Thyroid gland (tissue), 4 donors: ENCODE measurements around the gene EIF2S3. TPM values are rescaled to one million over a fixed set of nuclear protein-coding genes. Genes with fewer than 3 reads are reported as not detected.

Source experiments
- DNase-seq, 2 donors: peaks; one replicate each; pipeline ENCODE4 v3.0.0-alpha.2; 2019
- H3K27ac ChIP-seq, 3 donors: fragments of 200-600 bp; sonication (generic); 1 replicate in 2 of 3; 2 replicates in 1 of 3; pipeline ENCODE4 v1.5.1; 2016 to 2019; ENCODE audit warnings: mild to moderate bottlenecking in 1 of 3, moderate library complexity in 1 of 3
- H3K27me3 ChIP-seq: fragments of 200-600 bp; sonication (generic); one replicate; pipeline ENCODE4 v1.5.1; 2019
- H3K36me3 ChIP-seq, 2 donors: fragments of 200-600 bp; sonication (generic); one replicate each; pipeline ENCODE4 v1.5.1; 2016 to 2019
- H3K4me1 ChIP-seq, 2 donors: fragments of 200-600 bp; sonication (generic); one replicate each; pipeline ENCODE4 v1.5.1; 2017 to 2019
- H3K4me3 ChIP-seq, 3 donors: fragments of 200-600 bp; sonication (generic); replicated peaks in 1 of 3; 1 replicate in 2 of 3; 2 replicates in 1 of 3; pipeline ENCODE4 v1.5.1; 2016; ENCODE audit warnings: mild to moderate bottlenecking in 1 of 3
- H3K9me3 ChIP-seq: fragments of 200-600 bp; sonication (generic); one replicate; pipeline ENCODE4 v1.5.1; 2017
- CTCF ChIP-seq, 6 experiments: fragments of 200-600 bp in 3 of 6; fragments of 450-650 bp in 3 of 6; sonication (generic) in 3 of 6; IDR thresholded peaks; one replicate each; pipeline ENCODE4 v1.5.1; 2016 to 2019; ENCODE audit warnings: antibody characterized with exemption in 6 of 6, mild to moderate bottlenecking in 2 of 6, inconsistent platforms in 1 of 6, moderate library complexity in 1 of 6
- POLR2A ChIP-seq, 2 donors: fragments of 450-650 bp; IDR thresholded peaks; one replicate each; pipeline ENCODE4 v1.6.1; 2017; ENCODE audit warnings: antibody characterized with exemption in 2 of 2, mild to moderate bottlenecking in 2 of 2, moderate library complexity in 1 of 2
- WGBS, 2 donors: methylation state at CpG; one replicate each; pipeline ENCODE4 v1.1.5; 2017; 5-methylcytosine and 5-hydroxymethylcytosine counted together
- intact Hi-C: fragments of 100-400 bp; cut with DNase I; formaldehyde crosslinking; loops from one replicate; pipeline ENCODE4 v1.15.1; 2023
- total RNA-seq, 4 donors: library from RNA; depleted of rRNA; stranded (reverse); fragments of >200 nt; gene quantifications; one replicate each; pipeline ENCODE4 v1.2.3, GENCODE V29; 2016

EIF2S3 gene
- total RNA-seq, 4 donors from 2014 or later = 115 to 176 (median 138) TPM

DNA sequence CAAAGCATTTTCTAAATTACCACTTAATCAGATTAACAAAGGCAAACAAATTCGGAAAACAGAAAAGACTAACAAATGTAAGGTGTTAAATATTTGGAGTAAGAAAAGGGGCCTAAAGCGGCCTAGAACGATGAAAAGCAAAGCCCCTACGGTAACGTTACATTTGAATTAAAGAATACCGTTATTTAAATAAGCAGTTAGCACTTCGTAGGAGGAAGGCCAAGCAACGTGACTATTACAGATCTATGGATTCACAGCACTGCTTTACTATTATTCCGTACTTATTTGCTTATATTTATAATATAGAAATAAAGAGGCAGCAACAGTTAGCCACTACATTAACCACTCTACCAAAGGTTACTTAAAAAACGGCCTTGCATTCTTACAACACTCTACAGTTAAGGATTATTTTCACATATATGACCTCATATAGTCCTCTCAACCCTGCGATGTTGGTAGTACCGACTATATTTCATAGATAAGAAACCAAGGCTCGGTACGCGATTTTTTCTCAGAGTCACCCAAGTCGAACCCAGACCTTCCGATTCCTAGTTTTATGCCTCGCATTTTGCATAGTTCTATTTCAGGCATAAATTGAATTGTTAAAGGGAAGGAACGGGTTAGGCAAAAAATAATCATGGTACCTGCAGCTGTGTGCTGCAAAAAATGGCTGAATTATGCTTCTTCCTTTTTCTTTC lies 30.6 kb upstream of the EIF2S3 start:
- intact Hi-C loops = no loop called here
- no peak for DNase-seq
- WGBS, 2 donors = 2 to 3% methylated on average over 19 of the region's 19 CpGs
- Histone ChIP-seq H3K4me1 (peaks cover 0 to 4% of the 10 kb centered on the region in 2 donors), H3K9me3 (no peaks in the 10 kb centered on the region), H3K4me3 (peak overlapping the region in 2 of 3 donors; percentile 48 to 84), H3K27ac (peak overlapping the region in 2 of 3 donors; percentile 88 to 93), H3K36me3 (no peaks in the 10 kb centered on the region), H3K27me3 (no peaks in the 10 kb centered on the region)
- TF ChIP-seq CTCF (IDR thresholded peaks at IDR 0.05) = no peak
- TF ChIP-seq POLR2A (IDR thresholded peaks at IDR 0.05) = no peak

DNA sequence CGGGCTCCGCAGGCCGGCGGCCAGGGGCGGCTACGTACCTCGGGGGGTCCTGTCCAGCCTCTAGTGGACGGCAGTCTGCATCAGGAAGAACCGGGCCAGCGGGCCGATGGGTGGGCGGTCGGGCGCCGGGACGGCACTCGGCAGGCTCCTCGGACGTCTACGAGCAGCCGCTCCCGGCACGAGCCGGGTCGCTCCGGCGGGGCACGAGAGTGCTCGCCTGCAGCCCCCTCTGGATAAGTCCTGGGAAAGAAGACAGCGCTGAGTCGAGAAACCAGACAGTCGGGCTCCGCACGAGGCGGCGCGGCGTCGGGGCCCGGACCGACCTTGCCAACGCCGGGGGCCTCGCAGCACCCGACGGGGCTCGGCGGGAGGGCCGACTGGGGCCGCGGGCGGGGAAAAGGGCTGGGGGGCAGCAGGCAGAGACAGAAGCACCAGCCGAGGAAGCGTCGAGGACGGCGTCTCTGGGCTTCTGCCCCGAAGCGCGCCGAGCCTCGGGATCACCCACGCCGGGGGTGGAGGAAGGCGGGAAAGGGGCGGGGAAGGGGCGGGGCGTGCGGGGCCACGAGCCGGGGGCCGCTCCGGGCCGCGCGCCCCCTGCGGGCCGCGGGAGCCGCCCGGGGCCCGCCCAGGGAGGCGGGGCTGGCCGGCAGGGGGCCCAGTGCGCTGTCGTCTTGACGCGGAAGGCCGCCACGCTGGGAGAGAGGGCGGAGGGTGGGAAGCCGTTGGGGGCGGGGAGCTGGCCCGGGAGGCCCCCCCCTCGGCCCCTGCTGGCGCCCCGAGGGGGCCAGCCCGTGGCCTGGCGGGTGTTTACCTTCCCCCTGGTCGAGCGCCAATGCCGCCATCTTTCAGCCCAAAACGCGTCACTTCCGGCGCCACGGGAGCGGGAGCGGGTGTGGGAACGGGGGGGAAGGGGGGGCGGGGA lies 29.7 kb upstream of the EIF2S3 start:
- whole genome bisulfite sequencing, 2 donors = no CpG with 5 or more reads among the region's 111 CpGs
- intact Hi-C loops = no loop called here

GRCh38 chrX:24025741-24026403 lies 28.9 kb upstream of the EIF2S3 start:
- 4 to 5% methylated on average over 12 to 14 of the region's 46 CpGs for WGBS, 2 donors
- TF ChIP-seq POLR2A (IDR thresholded peaks at IDR 0.05) = peak in 1 of 2 donors; percentile 29
- no peak for TF ChIP-seq CTCF (IDR thresholded peaks at IDR 0.05)
- no peaks in the 10 kb centered on the region for H3K9me3 ChIP-seq
- intact Hi-C loops = no loop called here
- H3K27me3 ChIP-seq = no peaks in the 10 kb centered on the region
- peak in 1 of 2 donors; percentile 21 for DNase-seq
- H3K27ac ChIP-seq = peak overlapping the region; percentile 90 to 96 (median 92)
- no peaks in the 10 kb centered on the region for H3K36me3 ChIP-seq
- H3K4me1 ChIP-seq = peaks cover 0 to 4% of the 10 kb centered on the region in 2 donors
- H3K4me3 ChIP-seq = peak overlapping the region; percentile 6 to 55 (median 42)

More for the DNA sequence above, 29.7 kb upstream of the EIF2S3 start:
- peak overlapping the region; percentile 41 to 84 (median 55) for H3K4me3 ChIP-seq
- no peaks in the 10 kb centered on the region for H3K36me3 ChIP-seq
- TF ChIP-seq CTCF (IDR thresholded peaks at IDR 0.05) (peak in 2 of 6 experiments; percentile 4 to 45), POLR2A (IDR thresholded peaks at IDR 0.05) (peak; percentile 39 to 87)
- H3K27me3 ChIP-seq = no peaks in the 10 kb centered on the region
- H3K9me3 ChIP-seq = no peaks in the 10 kb centered on the region
- H3K4me1 ChIP-seq = peaks cover 0 to 4% of the 10 kb centered on the region in 2 donors
- peak overlapping the region; percentile 90 to 96 (median 93) for H3K27ac ChIP-seq
- DNase-seq = peak; percentile 86 to 88

DNA sequence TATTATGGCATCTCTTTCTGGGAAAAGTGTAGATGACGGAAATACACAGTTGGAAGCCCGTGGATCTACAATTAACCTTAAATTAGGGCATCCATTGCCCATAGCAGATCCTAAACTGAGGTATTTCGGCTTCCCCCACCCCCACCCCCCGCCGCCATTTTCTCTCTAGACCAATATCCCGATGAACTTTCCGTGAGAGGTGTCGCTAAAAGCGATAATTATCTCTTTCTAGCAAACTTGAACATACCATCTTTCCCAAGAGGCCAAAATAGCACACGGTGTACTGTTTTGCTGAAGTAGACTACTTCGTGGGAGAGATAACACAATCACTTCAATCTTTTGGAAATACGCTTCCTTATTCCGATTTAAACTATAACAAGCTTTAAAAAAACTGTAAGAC lies 28.3 kb upstream of the EIF2S3 start:
- TF ChIP-seq POLR2A (IDR thresholded peaks at IDR 0.05) = no peak
- no peak for TF ChIP-seq CTCF (IDR thresholded peaks at IDR 0.05)
- DNase-seq = peak in 1 of 2 donors; percentile 7
- Histone ChIP-seq H3K4me1 (peaks cover 0 to 4% of the 10 kb centered on the region in 2 donors), H3K36me3 (no peaks in the 10 kb centered on the region), H3K27me3 (no peaks in the 10 kb centered on the region), H3K27ac (peak overlapping the region; percentile 90 to 96 (median 92)), H3K4me3 (peak overlapping the region in 2 of 3 donors; percentile 42 to 55), H3K9me3 (no peaks in the 10 kb centered on the region)
- intact Hi-C loops = no loop called here
- 9 to 14% methylated on average over 13 of the region's 13 CpGs for WGBS, 2 donors
